Measurements from ENCODE around the gene IL25.
"Not testable (repeated sequence)": the region's sequence is repeated elsewhere in the genome, so short reads cannot be mapped to it uniquely, and the experiment has no call there.

Gene IL25

GRCh38 chr14:23392613-23393012 is 20.0 kb downstream of the IL25 start:
- DNase-seq: no peak

DNA sequence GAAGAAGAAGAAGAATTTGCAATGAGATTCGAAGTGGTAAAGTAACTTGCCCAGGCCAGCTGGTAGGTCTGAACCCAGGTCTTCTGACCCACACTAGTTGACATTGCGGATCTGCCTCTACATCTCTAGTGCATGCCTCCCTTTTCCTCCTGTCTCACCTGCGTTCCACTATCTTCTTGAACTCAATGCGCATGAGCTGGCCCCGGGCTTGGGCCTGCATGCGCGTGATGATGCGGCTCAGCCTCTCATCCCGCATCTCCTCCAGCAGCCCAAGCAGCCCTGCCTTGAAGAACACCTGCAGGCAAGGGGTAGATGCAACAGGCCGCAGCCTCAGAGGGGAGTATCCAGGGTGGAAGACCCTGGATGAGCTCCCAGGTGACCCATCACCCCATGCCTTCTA is 23.5 kb downstream of the IL25 start:
- no peak for DNase-seq

GRCh38 chr14:23396781-23397407 is 24.3 kb downstream of the IL25 start:
- DNase-seq: no peak

DNA sequence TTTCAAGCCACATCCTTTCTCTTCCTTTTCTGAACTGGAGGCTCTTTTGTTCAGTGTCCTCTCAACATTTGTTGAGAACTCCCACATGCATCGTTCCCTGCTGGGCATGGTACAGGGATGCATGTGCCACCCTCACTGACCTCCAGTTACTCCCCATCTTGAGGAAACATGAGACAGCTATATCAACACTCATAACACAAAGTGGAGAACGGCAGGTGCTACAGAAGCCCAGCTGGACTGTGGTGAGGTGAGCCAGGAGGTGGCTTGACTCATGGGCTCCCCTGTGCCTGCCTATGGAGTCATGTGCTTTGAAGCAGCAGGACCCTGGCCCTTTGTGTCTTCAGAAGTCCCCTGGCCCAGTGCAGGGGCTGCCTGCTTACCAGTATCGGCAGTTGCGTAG is 25.7 kb downstream of the IL25 start:
- DNase-seq: no peak

DNA sequence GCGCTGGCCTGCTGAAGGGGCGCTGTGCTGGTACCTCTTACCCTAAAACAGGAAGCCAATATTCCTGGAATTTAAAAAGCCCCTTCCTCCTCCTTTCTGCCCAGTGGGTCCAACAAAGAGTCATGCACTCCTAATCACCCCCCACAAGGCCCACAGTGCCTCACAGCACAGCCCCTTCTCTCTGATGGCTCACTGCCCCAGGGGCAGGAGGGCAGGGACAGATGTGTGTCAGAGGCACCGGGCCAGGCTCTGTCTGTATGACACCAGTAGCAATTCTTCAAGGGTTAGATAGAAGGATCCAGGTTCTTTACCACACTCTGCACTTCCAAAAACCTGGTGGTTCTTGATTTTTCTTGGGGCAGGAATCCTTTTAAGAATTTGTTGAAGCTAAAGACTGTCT is 26.5 kb downstream of the IL25 start:
- no peak for DNase-seq

- no peak for DNase-seq
Measured at GRCh38 chr14:23399591-23399990, 27.0 kb downstream of the IL25 start.

GRCh38 chr14:23400496-23401149 is 28.0 kb downstream of the IL25 start:
- not testable (repeated sequence) for DNase-seq

DNA sequence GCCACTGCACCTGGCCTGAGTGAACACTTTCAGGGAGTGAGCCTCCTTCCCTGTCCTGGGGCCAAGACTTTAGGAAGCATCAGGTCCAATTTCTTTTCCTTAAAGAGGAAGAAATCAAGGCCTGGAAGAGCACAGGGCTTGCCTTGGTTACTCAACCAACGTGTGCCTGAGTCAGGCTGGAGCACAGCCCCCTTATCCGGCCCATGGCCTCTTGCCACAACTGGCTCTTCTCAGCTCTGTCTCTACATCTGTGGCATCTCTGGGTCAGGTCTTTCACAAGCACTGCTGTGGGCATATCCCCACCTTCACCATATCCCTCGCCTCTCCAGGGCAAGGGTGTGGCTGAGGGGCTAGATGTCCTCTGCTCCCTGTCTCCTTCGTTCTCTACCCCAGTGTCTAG is 28.7 kb downstream of the IL25 start:
- DNase-seq: no peak

DNA sequence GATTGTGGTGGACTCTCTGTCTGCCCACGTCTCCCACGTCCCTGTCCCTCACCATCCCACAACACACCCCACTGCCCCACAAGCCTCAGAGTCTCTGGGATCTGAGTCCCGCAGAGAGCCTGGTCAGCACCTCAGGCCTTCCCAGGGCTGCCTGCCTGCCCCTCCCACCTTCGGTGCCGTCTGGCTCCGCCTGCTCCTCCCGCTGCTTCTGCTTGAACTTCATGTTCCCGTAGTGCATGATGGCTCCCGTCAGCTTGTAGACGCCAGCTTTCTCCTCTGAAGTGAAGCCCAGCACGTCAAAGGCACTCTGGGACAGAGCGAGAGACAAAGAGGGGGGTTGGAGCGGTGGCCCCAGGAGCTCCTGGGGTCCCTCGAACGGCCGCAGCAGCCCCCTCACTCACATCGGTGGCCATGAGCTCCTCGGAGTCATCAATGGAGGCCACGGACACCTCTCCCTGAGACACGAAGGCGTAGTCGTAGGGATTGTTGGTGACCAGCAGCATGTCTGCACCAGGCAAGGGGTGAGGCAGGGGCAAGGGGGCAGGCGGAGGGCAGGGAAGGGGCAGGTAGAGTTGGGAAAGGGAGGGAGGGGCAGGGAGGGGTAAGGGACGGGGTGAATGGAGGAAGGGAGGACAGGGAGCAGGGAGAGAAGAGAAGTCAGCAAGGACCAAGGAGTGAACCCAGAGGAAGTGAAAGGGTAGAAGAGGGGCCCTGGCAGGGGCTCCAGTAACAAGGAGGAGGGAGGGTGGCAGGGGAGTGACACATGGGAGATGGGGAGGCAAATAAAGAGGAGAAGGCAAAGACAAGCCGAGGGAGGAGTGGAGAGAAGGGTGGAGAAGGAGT is 29.9 kb downstream of the IL25 start:
- no peak for DNase-seq

GRCh38 chr14:23403139-23403438 is 30.5 kb downstream of the IL25 start:
- DNase-seq: no peak

GRCh38 chr14:23403908-23404307 is 31.3 kb downstream of the IL25 start:
- no peak for DNase-seq

DNA sequence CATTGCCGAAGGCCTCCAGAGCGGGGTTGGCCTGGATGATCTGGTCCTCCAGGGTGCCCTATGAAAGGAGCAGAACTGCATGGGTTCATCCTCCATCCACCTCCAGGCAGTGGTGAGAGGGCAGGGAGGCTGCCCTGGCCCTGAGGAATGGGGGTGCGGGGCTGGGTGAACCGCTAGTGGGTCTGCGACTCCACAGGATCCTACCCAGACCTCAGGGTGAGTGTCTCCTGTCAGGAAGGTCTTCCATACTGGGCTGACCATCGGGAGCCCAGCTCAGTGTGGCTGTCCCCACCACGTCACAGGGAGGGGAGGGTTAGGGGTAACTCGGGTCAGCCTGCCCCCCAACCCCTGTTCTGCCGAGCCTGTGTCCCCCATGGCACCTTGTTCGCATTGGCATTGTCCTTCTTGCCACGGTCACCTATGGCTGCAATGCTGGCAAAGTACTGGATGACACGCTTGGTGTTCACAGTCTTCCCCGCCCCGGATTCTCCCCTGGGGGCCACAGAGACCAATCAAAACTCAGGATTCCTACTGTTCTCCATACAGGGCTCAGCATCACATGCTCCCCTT is 31.8 kb downstream of the IL25 start:
- DNase-seq: no peak

GRCh38 chr14:23405096-23405495 is 32.5 kb downstream of the IL25 start:
- DNase-seq: no peak

GRCh38 chr14:23405516-23406025 is 33.0 kb downstream of the IL25 start:
- DNase-seq: no peak

- DNase-seq: no peak
Measured at GRCh38 chr14:23406244-23406643, 33.6 kb downstream of the IL25 start.

DNA sequence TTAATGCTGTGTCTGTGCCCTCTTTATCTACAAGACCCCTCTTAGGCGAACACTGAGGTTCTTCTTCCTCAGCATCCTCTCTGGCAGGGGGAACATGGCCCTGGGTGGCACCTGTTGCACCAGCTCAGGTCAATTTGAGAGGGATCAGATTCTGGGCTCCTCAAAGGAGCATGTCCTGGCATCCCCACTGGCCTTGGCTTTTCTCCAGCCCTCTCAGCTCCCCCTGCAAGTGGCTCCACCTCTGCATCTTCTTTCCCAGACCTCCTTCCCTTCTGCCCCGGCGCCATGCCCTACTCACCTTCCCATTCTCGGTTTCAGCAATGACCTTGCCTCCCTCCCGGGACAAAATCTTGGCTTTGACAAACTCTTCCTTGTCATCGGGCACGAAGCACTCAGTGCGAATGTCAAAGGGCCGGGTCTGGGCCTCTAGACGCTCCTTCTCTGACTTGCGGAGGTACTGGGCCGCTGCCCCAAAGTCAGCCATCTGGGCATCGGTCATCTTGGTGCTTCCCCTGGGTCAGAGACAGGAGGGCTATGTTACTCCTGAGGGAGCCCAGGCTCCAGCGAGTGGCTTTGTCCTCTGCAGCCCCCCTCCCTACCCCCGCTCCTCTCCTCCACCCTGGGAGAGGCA is 34.2 kb downstream of the IL25 start:
- DNase-seq: no peak

GRCh38 chr14:23407516-23408306 is 35.1 kb downstream of the IL25 start, which contains the start of gene MYH6:
TSS of gene MYH6 (minus strand) at chr14:23408273. CDS start at chr14:23407223, 1,050 bp downstream.
- no peak for DNase-seq

DNA sequence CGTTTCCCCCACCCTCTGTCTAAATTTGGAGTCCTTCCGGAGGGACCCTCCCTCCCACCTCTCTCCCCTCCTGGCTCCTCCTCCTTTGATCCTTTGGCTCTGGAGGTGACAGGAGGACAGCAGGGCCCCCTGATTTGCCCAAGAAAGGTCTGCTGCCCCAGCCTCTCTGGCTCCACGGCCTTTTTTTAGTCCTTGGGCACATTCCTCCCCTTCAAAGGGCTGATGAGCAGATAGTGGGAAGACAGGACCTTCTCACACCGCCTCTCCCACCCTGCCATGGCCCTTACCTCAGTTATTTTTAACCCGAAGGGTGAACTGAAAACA is 35.7 kb downstream of the IL25 start:
- no peak for DNase-seq

GRCh38 chr14:23409475-23409874 is 36.9 kb downstream of the IL25 start:
- DNase-seq: no peak

DNA sequence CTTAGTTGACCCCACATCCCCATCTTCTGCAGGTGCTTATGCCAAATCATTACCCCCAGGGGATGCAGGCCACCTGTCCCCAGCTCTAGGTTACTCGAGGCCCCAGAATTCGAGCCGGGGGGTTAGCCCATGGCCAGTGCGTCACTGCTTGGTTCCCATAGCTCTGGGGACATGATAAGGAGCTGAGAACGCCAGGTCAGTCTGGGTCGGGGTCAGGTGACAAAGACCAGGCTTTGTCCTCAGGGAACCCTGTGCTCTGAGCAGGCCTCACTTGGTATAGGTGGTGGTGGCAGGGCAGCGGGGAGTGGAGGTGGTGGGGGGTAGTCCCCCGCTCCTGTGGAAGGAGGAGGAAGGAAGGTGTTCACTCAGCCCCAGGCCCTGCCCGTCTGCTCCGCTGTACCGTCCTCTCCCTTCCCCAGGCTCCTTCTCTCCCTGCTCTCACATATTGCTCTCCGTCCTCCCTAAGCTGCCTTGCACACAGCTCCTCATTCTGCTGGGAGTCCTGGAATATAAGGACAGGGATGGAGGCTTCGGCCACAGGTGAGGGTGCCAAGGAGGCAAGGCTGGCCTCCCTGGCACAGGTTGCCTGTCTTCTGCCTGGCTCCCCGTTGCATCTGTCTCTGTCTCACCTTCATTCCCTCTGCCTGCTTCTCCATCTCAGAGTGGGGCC is 37.5 kb downstream of the IL25 start:
- no peak for DNase-seq

DNA sequence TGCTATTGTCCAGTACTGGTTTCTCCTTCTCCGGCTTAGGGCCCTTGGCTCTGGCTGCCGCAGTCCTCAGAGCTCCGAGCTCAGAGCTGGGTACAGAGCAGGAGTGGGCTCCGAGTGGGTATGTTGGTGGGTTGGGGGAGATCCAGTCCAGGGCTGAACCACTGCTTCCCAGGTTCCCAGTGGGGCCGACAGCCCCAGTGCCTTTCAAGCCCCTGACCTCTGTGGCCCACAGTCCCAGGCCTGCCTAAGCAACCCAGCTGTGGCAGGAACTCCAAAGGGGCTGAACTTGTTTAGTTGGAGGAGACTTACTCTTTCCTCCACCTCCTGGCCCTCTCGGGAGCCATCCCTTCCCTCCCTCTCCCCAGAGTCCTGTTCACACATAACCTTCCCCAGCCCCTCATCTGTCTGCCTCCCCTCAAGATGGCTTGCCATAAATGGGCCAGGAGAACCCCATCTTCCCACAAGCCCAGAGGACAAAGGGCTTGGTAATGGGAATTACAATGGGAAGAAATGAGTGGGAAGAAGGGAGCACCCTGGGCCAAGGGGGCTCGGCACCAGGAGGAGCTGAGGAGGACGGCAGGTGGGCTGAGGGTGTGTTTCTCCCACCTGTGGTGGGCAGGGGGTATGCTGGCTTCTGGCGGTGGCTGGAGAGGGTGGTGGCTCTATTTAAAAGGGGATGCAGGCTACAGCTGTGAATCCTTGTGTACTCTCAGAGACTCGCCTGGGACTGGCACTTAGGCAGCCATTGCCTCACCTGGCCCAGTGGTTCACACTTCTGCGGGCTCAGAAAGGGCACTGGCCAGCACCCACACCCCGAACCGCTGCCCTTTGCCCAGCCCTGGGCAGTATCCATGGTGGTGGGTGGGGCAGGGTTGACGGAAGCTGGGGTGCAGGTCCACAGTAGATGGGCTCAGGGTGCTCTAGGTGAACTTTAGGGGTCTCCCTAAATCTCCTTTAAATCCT is 39.2 kb downstream of the IL25 start:
- no peak for DNase-seq

All from NCI-H748 treated with DMSO at 0.1 percent for 48 hours (cell line).